Heart left ventricle (tissue), 16 donors: ENCODE data around the gene HSD17B8. TPM values are rescaled to one million over a fixed set of nuclear protein-coding genes. Genes with fewer than 3 reads are reported as not detected.
A peak's percentile ranks its signal among the peaks of the same experiment; 100 is the strongest.

ENCODE experiments used
- ATAC-seq, 4 donors: fragments of 200-7000 bp; cut with Tn5 transposase; one replicate each; pipeline ENCODE4 v1.9.1; 2020 to 2022; ENCODE audit warnings: moderate library complexity in 4 of 4, mild to moderate bottlenecking in 3 of 4, moderate number of reproducible peaks in 1 of 4
- DNase-seq, 5 donors: peaks; one replicate each; pipeline ENCODE4 v3.0.0-alpha.2; 2020
- H3K27ac ChIP-seq, 12 donors: fragments of 200-600 bp; sonication (generic) in 4 of 12; one replicate each; pipeline versions ENCODE4 v1.5.0 to v1.8.0; 2016 to 2022; ENCODE audit warnings: mild to moderate bottlenecking in 2 of 12
- H3K27me3 ChIP-seq, 9 donors: fragments of 200-600 bp; sonication (generic) in 2 of 9; one replicate each; pipeline versions ENCODE4 v1.5.1 to v1.8.0; 2016 to 2022; ENCODE audit warnings: mild to moderate bottlenecking in 3 of 9
- H3K36me3 ChIP-seq, 9 donors: fragments of 200-600 bp; sonication (generic) in 2 of 9; one replicate each; pipeline versions ENCODE4 v1.5.0 to v1.8.0; 2018 to 2022; ENCODE audit warnings: mild to moderate bottlenecking in 2 of 9
- H3K4me1 ChIP-seq, 12 donors: fragments of 200-600 bp; sonication (generic) in 4 of 12; one replicate each; pipeline versions ENCODE4 v1.5.0 to v1.8.0; 2016 to 2022; ENCODE audit warnings: mild to moderate bottlenecking in 3 of 12
- H3K4me3 ChIP-seq, 12 donors: fragments of 200-600 bp; sonication (generic) in 4 of 12; one replicate each; pipeline versions ENCODE4 v1.5.0 to v1.8.0; 2017 to 2022; ENCODE audit warnings: mild to moderate bottlenecking in 9 of 12, moderate library complexity in 4 of 12
- H3K9me3 ChIP-seq, 12 donors: fragments of 200-600 bp; sonication (generic) in 4 of 12; one replicate each; pipeline versions ENCODE4 v1.5.0 to v1.8.0; 2016 to 2022; ENCODE audit warnings: mild to moderate bottlenecking in 1 of 12
- POLR2A ChIP-seq, 2 donors: fragments of 450-650 bp; IDR thresholded peaks; one replicate each; pipeline ENCODE4 v1.6.1; 2017; ENCODE audit warnings: antibody characterized with exemption in 2 of 2, mild to moderate bottlenecking in 2 of 2, moderate library complexity in 2 of 2
- WGBS, 4 donors: extraction: QIAGEN DNeasy Blood & Tissue Kit in 2 of 4; methylation state at CpG; one replicate each; pipeline versions ENCODE4 v1.1.5 to v1.1.7; 2013 to 2018; 5-methylcytosine and 5-hydroxymethylcytosine counted together
- intact Hi-C, 10 donors: fragments of 100-400 bp; cut with DNase I; formaldehyde crosslinking; loops; one replicate each; pipeline versions ENCODE4 v1.11.1 to v1.14.2; 2022
- polyA plus RNA-seq, 2 donors: library from polyadenylated mRNA; stranded (reverse); fragments of 200-250 nt; gene quantifications; one replicate each; pipeline ENCODE4 v1.2.3, GENCODE V29; 2013
- total RNA-seq, 9 donors: library from RNA; depleted of rRNA in 2 of 9; stranded (reverse); fragments of >200 nt in 2 of 9; fragmentation: NEBNext Ultra II Directional in 3 of 9; extraction: Animal tissue kit (Norgen Biotek cat#: 25700) in 3 of 9; gene quantifications; one replicate each; pipeline versions ENCODE4 v1.1.0 to v1.2.4, GENCODE V29; 2016 to 2023
- TF ChIP-seq, protein P1 (sequence below), 12 donors: fragments of 200-600 bp; sonication (generic) in 4 of 12; IDR thresholded peaks; one replicate each; pipeline versions ENCODE4 v1.5.0 to v1.8.0; 2018 to 2022; ENCODE audit warnings: antibody characterized with exemption in 12 of 12, mild to moderate bottlenecking in 5 of 12
- donor health status: ischemic (EF 13 %, LVEDD 7.1; RV severe dilation, severe dysfunction).
- donor health status: healthy with polysubstance abuse.
- donor health status: DM: no; HTN: yes; CAD: no.
- donor health status: DM: no; HTN: no; CAD: no.
- donor health status: ischemic (EF 25% LVEDD 6.9; RV normal size, moderate dysfunction).
- donor health status: ischemic (EF 25% LVEDD 5.7; RV mildly dilated, moderate dysfunction).
- donor health status: healthy.
- donor health status: DM: yes; HTN: yes; CAD: no.
- donor health status: ischemic (EF 35%, LVEDD 5.7; RV mildly dilated, moderate dysfunction).
- donor health status: nonischemic (EF 11% LVEDD 7.7; RV severe dilation, severe dysfunction).
- donor health status: DM: yes; HTN: yes; CAD: no.
- donor health status: PGD.
- donor health status: ischemic (EF 29% LVEDD 5.4; RV normal size, mild dysfunction).
- donor health status: nonischemic (EF 23%, LVEDD 6.1; RV moderate dilation, normal function).

The HSD17B8 gene
- total and polyA plus RNA-seq, 11 donors: 15.8 to 31.7 (median 17.9) TPM

DNA sequence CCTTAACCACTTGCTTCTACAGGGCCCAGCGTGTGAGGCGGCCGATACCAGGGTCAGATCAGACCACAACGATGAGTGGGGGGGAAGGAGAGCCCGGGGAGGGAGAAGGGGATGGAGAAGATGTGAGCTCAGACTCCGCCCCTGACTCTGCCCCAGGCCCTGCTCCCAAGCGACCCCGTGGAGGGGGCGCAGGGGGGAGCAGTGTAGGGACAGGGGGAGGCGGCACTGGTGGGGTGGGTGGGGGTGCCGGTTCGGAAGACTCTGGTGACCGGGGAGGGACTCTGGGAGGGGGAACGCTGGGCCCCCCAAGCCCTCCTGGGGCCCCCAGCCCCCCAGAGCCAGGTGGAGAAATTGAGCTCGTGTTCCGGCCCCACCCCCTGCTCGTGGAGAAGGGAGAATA, 6.7 kb downstream of the HSD17B8 start:
- H3K9me3 ChIP-seq: no peaks in the 10 kb centered on the region
- H3K4me1 ChIP-seq: peaks cover 0 to 38% (median 24%) of the 10 kb centered on the region in 12 donors
- intact Hi-C loops: loop anchor here in 2 of 10 donors (5.0 kb wide), 1 partner anchor 36 kb away; no protein-coding TSS in a partner anchor
- TF ChIP-seq POLR2A (IDR thresholded peaks at IDR 0.05): no peak
- TF ChIP-seq, protein P1, sequence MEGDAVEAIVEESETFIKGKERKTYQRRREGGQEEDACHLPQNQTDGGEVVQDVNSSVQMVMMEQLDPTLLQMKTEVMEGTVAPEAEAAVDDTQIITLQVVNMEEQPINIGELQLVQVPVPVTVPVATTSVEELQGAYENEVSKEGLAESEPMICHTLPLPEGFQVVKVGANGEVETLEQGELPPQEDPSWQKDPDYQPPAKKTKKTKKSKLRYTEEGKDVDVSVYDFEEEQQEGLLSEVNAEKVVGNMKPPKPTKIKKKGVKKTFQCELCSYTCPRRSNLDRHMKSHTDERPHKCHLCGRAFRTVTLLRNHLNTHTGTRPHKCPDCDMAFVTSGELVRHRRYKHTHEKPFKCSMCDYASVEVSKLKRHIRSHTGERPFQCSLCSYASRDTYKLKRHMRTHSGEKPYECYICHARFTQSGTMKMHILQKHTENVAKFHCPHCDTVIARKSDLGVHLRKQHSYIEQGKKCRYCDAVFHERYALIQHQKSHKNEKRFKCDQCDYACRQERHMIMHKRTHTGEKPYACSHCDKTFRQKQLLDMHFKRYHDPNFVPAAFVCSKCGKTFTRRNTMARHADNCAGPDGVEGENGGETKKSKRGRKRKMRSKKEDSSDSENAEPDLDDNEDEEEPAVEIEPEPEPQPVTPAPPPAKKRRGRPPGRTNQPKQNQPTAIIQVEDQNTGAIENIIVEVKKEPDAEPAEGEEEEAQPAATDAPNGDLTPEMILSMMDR (IDR thresholded peaks at IDR 0.05): no peak
- no peak overlapping the region for H3K4me3 ChIP-seq
- H3K27ac ChIP-seq: no peak overlapping the region
- ATAC-seq (no peak), DNase-seq (no peak)
- peaks cover 0 to 25% (median 17%) of the 10 kb centered on the region in 9 donors for H3K36me3 ChIP-seq
- peaks cover 0 to 5% (median 0%) of the 10 kb centered on the region in 9 donors for H3K27me3 ChIP-seq
- WGBS, 4 donors: 79 to 85% (median 84%) methylated on average over 14 to 17 of the region's 17 CpGs

DNA sequence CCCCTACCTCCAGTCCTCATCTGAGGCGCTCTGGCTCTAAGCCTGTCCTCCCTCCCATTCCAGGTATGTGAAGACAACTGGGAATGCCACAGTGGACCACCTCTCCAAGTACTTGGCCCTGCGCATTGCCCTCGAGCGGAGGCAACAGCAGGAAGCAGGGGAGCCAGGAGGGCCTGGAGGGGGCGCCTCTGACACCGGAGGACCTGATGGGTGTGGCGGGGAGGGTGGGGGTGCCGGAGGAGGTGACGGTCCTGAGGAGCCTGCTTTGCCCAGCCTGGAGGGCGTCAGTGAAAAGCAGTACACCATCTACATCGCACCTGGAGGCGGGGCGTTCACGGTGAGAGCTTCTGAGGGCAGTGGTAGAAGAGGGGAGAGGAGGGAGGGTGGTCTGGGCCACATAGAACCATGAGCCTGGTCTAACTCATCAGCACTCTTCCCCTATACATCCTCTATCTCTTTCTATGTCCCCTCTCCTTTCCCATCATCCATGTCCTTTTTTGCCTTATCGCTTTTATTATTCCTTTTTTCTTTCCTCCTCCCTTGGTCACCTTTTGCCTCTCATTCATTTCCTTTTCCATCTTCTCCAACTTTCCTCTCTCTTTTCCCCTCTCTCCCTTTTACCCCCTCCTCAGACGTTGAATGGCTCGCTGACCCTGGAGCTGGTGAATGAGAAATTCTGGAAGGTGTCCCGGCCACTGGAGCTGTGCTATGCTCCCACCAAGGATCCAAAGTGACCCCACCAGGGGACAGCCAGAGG, 7.4 kb downstream of the HSD17B8 start:
- intact Hi-C loops: loop anchor here in 2 of 10 donors (5.0 kb wide), 1 partner anchor 35 kb away; no protein-coding TSS in a partner anchor
- peaks cover 0 to 25% (median 17%) of the 10 kb centered on the region in 9 donors for H3K36me3 ChIP-seq
- H3K4me3 ChIP-seq: no peak overlapping the region
- ATAC-seq: no peak
- TF ChIP-seq, protein P1 (IDR thresholded peaks at IDR 0.05): no peak
- no peak for TF ChIP-seq POLR2A (IDR thresholded peaks at IDR 0.05)
- H3K27me3 ChIP-seq: peaks cover 0 to 5% (median 0%) of the 10 kb centered on the region in 9 donors
- WGBS, 4 donors: 82 to 91% (median 85%) methylated on average over 18 of the region's 18 CpGs
- H3K27ac ChIP-seq: no peak overlapping the region
- H3K9me3 ChIP-seq: no peaks in the 10 kb centered on the region
- DNase-seq: no peak
- H3K4me1 ChIP-seq: peaks cover 0 to 38% (median 23%) of the 10 kb centered on the region in 12 donors

- Histone ChIP-seq H3K27ac (peak overlapping the region in 6 of 12 donors; percentile 10 to 66 (median 46)), H3K9me3 (no peaks in the 10 kb centered on the region), H3K36me3 (peaks cover 0 to 25% (median 17%) of the 10 kb centered on the region in 9 donors), H3K4me3 (peak overlapping the region; percentile 21 to 67 (median 56)), H3K27me3 (peaks cover 0 to 5% (median 0%) of the 10 kb centered on the region in 9 donors), H3K4me1 (peaks cover 0 to 31% (median 17%) of the 10 kb centered on the region in 12 donors)
- DNase-seq (no peak), ATAC-seq (no peak)
- WGBS, 4 donors: 1 to 6% (median 4%) methylated on average over 6 of the region's 6 CpGs
- TF ChIP-seq POLR2A (IDR thresholded peaks at IDR 0.05): no peak
- TF ChIP-seq, protein P1 (IDR thresholded peaks at IDR 0.05): no peak
- intact Hi-C loops: loop anchor here in 2 of 10 donors (5.0 kb wide), 1 partner anchor 34 kb away; no protein-coding TSS in a partner anchor
These were observed 8.4 kb downstream of the HSD17B8 start for GRCh38 chr6:33212857-33213165.
